KMS-11 (cell line): ENCODE data around the gene TLE4.

Source experiments
- H2AFZ ChIP-seq: fragments of 200-600 bp; sonication (generic); 2 replicates; pipeline ENCODE4 v1.6.1; 2016; ENCODE audit warnings: antibody characterized with exemption, mixed run types, low read depth
- H3K27ac ChIP-seq: fragments of 200-600 bp; sonication (generic); 2 replicates; pipeline ENCODE4 v1.6.1; 2016; ENCODE audit warnings: mild to moderate bottlenecking, mixed run types
- H3K27me3 ChIP-seq: fragments of 200-600 bp; sonication (generic); 2 replicates; pipeline ENCODE4 v1.6.1; 2017; ENCODE audit warnings: mild to moderate bottlenecking, low read depth, mixed run types, moderate library complexity; ENCODE audit not compliant: insufficient read depth
- H3K36me3 ChIP-seq: fragments of 200-600 bp; sonication (generic); 2 replicates; pipeline ENCODE4 v1.6.1; 2017; ENCODE audit warnings: mild to moderate bottlenecking, mixed run types; ENCODE audit not compliant: insufficient read depth
- H3K4me1 ChIP-seq: fragments of 200-600 bp; sonication (generic); 2 replicates; pipeline ENCODE4 v1.6.1; 2016; ENCODE audit warnings: mild to moderate bottlenecking, low read depth, mixed run types; ENCODE audit not compliant: poor library complexity, severe bottlenecking
- H3K4me2 ChIP-seq: fragments of 200-600 bp; sonication (generic); 2 replicates; pipeline ENCODE4 v1.7.0; 2016; ENCODE audit warnings: mild to moderate bottlenecking, mixed run types
- H3K4me3 ChIP-seq: fragments of 200-600 bp; sonication (generic); IDR thresholded peaks from 2 replicates; pipeline ENCODE4 v1.6.1; 2017; ENCODE audit warnings: low read depth, low read length, mixed read lengths; ENCODE audit not compliant: insufficient read depth
- H3K79me2 ChIP-seq: fragments of 200-600 bp; sonication (generic); 2 replicates; pipeline ENCODE4 v1.6.1; 2016; ENCODE audit warnings: low read depth, mixed run types; ENCODE audit not compliant: insufficient read depth
- H3K9ac ChIP-seq: fragments of 200-600 bp; sonication (generic); 2 replicates; pipeline ENCODE4 v1.6.1; 2016; ENCODE audit warnings: mild to moderate bottlenecking, mixed run types
- H4K20me1 ChIP-seq: fragments of 200-600 bp; sonication (generic); 2 replicates; pipeline ENCODE4 v1.6.1; 2016; ENCODE audit warnings: mild to moderate bottlenecking, mixed run types; ENCODE audit not compliant: insufficient read depth
- CTCF ChIP-seq: fragments of 200-600 bp; sonication (generic); conservative IDR thresholded peaks from 2 replicates; pipeline ENCODE4 v1.6.1; 2017; ENCODE audit warnings: low read depth, mild to moderate bottlenecking, antibody characterized with exemption, low read length, moderate library complexity, mixed read lengths

The TLE4 gene

GRCh38 chr9:79588488-79589223 is 16.9 kb downstream of the TLE4 start:
- no peak overlapping the region for H3K4me2 ChIP-seq
- peaks cover 13% of the 10 kb centered on the region for H3K4me1 ChIP-seq
- H3K36me3 ChIP-seq: no peaks in the 10 kb centered on the region
- H3K79me2 ChIP-seq: no peaks in the 10 kb centered on the region
- peaks cover 31% of the 10 kb centered on the region; the same call in 1 of the 2 replicates for H3K27me3 ChIP-seq
- TF ChIP-seq CTCF: no peak
- H3K9ac ChIP-seq: no peak overlapping the region
- no peak overlapping the region for H3K27ac ChIP-seq
- H4K20me1 ChIP-seq: no peaks in the 10 kb centered on the region
- H2AFZ ChIP-seq: no peak overlapping the region
- no peak overlapping the region for H3K4me3 ChIP-seq

GRCh38 chr9:79591458-79591857 is 19.7 kb downstream of the TLE4 start:
- H3K4me1 ChIP-seq: peaks cover 15% of the 10 kb centered on the region
- H2AFZ ChIP-seq: no peak overlapping the region
- H3K79me2 ChIP-seq: no peaks in the 10 kb centered on the region
- no peak for TF ChIP-seq CTCF
- no peak overlapping the region for H3K27ac ChIP-seq
- H3K36me3 ChIP-seq: no peaks in the 10 kb centered on the region
- H3K9ac ChIP-seq: no peak overlapping the region
- no peak overlapping the region for H3K4me3 ChIP-seq
- no peaks in the 10 kb centered on the region for H4K20me1 ChIP-seq
- peaks cover 42% of the 10 kb centered on the region; the same call in 1 of the 2 replicates for H3K27me3 ChIP-seq
- H3K4me2 ChIP-seq: no peak overlapping the region

- Histone ChIP-seq H3K9ac (no peak overlapping the region), H3K79me2 (no peaks in the 10 kb centered on the region)
- TF ChIP-seq CTCF: no peak
These were observed 21.1 kb downstream of the TLE4 start for GRCh38 chr9:79592726-79593493.

GRCh38 chr9:79598562-79599345 is 27.0 kb downstream of the TLE4 start:
- H3K9ac ChIP-seq: no peak overlapping the region
- H3K79me2 ChIP-seq: no peaks in the 10 kb centered on the region
- TF ChIP-seq CTCF: no peak
- H3K4me2 ChIP-seq: no peak overlapping the region
- peaks cover 10% of the 10 kb centered on the region; the same call in 1 of the 2 replicates for H3K27me3 ChIP-seq
- no peaks in the 10 kb centered on the region for H4K20me1 ChIP-seq
- peaks cover 1% of the 10 kb centered on the region for H3K4me1 ChIP-seq
- H3K4me3 ChIP-seq: no peak overlapping the region
- H3K36me3 ChIP-seq: no peaks in the 10 kb centered on the region
- H3K27ac ChIP-seq: no peak overlapping the region
- H2AFZ ChIP-seq: no peak overlapping the region

More at GRCh38 chr9:79592726-79593493, 21.1 kb downstream of the TLE4 start:
- Histone ChIP-seq H3K27ac (no peak overlapping the region), H3K4me2 (no peak overlapping the region), H3K36me3 (no peaks in the 10 kb centered on the region), H4K20me1 (no peaks in the 10 kb centered on the region), H3K27me3 (peaks cover 42% of the 10 kb centered on the region; the same call in 1 of the 2 replicates), H3K4me1 (peaks cover 15% of the 10 kb centered on the region), H2AFZ (no peak overlapping the region), H3K4me3 (no peak overlapping the region)
